Kidney tubule cell (primary cell): ENCODE measurements around the gene CDK5RAP2.

Experiments used
- DNase-seq: peaks from one replicate; pipeline ENCODE4 v3.0.0-alpha.2; 2018; ENCODE audit warnings: low spot score

The CDK5RAP2 gene

GRCh38 chr9:120398286-120398685 lies 181.7 kb downstream of the CDK5RAP2 start:
- DNase-seq = no peak

GRCh38 chr9:120397453-120397852 lies 182.5 kb downstream of the CDK5RAP2 start:
- DNase-seq = no peak

GRCh38 chr9:120396931-120397330 lies 183.0 kb downstream of the CDK5RAP2 start:
- DNase-seq = no peak

- no peak for DNase-seq
Observed at GRCh38 chr9:120396418-120396817, 183.5 kb downstream of the CDK5RAP2 start.

GRCh38 chr9:120395376-120395775 lies 184.6 kb downstream of the CDK5RAP2 start:
- no peak for DNase-seq

GRCh38 chr9:120394058-120394669 lies 185.8 kb downstream of the CDK5RAP2 start:
- DNase-seq = peak; percentile 78

- peak; percentile 16 for DNase-seq
Observed at GRCh38 chr9:120393386-120394057, 186.4 kb downstream of the CDK5RAP2 start.

GRCh38 chr9:120392711-120393110 lies 187.3 kb downstream of the CDK5RAP2 start:
- DNase-seq = no peak

- no peak for DNase-seq
Observed at GRCh38 chr9:120392245-120392644, 187.7 kb downstream of the CDK5RAP2 start.

- DNase-seq = no peak
Observed at GRCh38 chr9:120391691-120392090, 188.3 kb downstream of the CDK5RAP2 start.

GRCh38 chr9:120390637-120391190 lies 189.3 kb downstream of the CDK5RAP2 start:
- DNase-seq = no peak

GRCh38 chr9:120389867-120390266 lies 190.1 kb downstream of the CDK5RAP2 start:
- DNase-seq = no peak

GRCh38 chr9:120389300-120389699 lies 190.7 kb downstream of the CDK5RAP2 start:
- DNase-seq = no peak

GRCh38 chr9:120388003-120388855 lies 191.7 kb downstream of the CDK5RAP2 start:
- peak; percentile 15 for DNase-seq

GRCh38 chr9:120387257-120388002 lies 192.5 kb downstream of the CDK5RAP2 start:
- no peak for DNase-seq

GRCh38 chr9:120386390-120387131 lies 193.4 kb downstream of the CDK5RAP2 start:
- no peak for DNase-seq

GRCh38 chr9:120385606-120386389 lies 194.2 kb downstream of the CDK5RAP2 start:
- DNase-seq = no peak

GRCh38 chr9:120384925-120385272 lies 195.1 kb downstream of the CDK5RAP2 start:
- no peak for DNase-seq

GRCh38 chr9:120383999-120384924 lies 195.7 kb downstream of the CDK5RAP2 start:
- DNase-seq = peak; percentile 49
